NCI-H2227 (cell line): ENCODE data around the gene TMPRSS9.
A peak's percentile ranks its signal among the peaks of the same experiment; 100 is the strongest.
"Not testable (repeated sequence)": the region's sequence is repeated elsewhere in the genome, so short reads cannot be mapped to it uniquely, and the experiment has no call there.

Experiments used
- DNase-seq: peaks from one replicate; lab custom pipeline; 2025; ENCODE audit not compliant: unreplicated experiment; lab: John Stamatoyannopoulos, UW

TMPRSS9 gene

DNA sequence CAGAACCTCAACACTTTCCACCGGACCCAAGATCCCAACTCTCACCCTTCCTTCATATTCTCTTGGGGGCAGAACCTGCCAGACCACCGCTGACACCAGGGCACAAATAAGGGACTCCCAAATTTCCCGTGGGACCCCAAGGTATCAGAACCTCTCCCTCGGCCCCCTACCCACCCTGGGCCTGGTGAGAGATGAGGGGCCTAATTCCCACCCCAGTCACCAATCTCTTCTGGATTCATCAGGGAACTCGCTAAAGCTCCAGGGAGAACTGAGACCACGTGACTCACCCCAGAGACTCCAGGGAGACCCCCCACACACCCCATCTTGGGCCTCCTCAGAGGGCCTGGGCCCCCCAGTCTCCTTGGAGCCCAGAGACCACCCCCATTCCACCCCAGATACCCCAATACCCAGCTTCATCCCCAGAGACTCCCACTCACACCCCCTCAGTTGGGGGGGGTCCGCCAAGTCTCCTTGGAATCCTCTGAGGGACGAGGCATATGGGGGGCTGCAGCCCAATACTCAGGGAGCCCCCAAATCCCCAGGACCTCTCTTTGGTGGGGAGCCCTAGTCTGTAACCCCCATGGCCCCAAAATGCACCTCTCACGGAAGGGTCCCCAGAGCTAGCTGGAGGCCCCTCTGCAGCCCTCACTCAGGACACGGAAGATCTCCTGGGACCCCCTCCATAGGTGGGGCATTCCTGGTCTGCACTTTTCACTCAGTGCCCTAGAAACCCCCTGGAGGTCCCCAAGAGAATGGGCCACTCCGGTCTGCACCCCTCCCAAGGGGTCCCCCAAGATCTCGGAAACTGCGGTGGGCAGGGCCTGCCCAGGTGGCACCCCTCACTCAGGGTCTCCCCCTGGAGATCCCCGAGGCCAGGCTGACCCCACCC, 95.1 kb downstream of the TMPRSS9 start:
- DNase-seq = no peak

DNA sequence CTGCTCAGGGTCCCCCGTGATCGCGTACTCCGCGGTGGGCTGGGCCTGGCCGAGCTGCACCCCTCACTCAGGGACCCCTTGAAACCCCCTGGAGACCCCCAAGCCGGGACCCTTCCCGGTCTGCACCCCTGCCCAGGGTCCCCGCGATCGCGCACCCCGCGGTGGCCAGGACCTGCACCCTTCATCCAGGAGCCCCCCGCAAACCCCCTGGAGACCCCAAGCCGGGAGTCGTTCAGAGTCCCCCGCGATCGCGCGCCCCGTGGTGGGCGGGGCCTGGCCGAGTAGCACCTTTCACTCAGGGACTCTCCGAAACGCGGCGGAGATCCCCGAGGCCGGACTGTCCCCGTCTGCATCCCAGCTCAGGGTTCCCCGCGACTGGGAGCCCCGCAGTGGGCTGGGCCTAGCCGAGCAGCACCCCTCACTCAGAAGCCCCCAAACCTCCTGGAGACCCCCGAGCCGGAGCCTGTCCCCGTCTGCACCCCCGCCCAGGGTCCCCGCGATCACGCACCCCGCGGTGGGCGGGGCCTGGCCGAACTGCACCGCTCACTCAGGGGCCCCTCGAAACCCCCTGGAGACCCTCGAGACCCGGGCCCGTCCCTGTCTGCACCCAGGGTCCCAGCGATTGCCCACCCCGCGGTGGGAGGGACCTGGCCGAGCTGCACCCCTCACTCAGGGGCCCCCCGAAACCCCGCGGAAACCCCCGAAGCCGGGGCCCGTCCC, 95.9 kb downstream of the TMPRSS9 start:
- peak; percentile 47 for DNase-seq

DNA sequence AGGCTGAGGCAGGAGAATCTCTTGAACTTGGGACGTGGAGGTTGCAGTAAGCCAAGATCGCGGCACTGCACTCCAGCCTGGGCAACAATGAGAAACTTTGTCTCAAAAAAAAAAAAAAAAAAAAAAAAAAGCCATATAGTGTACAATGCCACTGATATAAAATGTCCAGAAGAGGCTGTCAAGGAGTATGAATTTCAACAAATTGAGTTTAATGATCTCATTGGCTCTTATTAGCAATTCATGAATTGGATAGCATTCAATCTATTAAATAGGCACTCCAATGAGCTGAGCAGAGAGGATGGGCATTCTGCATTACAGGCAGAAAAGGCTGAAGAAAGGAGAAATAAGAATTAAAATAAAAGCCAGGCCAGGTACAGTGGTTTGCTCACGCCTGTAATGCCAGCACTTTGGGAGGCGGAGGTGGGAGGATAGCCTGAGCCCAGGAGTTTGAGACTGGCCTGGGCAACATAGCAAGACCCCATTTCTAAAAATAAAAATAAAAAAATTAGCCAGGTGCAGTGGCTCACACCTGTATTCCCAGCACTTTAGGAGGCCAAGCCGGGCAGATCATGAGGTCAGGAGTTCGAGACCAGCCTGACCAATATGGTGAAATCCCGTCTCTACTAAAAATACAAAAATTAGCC, 97.5 kb downstream of the TMPRSS9 start:
- no peak for DNase-seq

GRCh38 chr19:2458054-2458453, 98.0 kb downstream of the TMPRSS9 start:
- no peak for DNase-seq

- not testable (repeated sequence) for DNase-seq
These were observed 98.7 kb downstream of the TMPRSS9 start for GRCh38 chr19:2458776-2459175.

- no peak for DNase-seq
These were observed 100.2 kb downstream of the TMPRSS9 start for GRCh38 chr19:2460245-2460644.

GRCh38 chr19:2461751-2462634, 101.9 kb downstream of the TMPRSS9 start:
- peak; percentile 89 for DNase-seq

DNA sequence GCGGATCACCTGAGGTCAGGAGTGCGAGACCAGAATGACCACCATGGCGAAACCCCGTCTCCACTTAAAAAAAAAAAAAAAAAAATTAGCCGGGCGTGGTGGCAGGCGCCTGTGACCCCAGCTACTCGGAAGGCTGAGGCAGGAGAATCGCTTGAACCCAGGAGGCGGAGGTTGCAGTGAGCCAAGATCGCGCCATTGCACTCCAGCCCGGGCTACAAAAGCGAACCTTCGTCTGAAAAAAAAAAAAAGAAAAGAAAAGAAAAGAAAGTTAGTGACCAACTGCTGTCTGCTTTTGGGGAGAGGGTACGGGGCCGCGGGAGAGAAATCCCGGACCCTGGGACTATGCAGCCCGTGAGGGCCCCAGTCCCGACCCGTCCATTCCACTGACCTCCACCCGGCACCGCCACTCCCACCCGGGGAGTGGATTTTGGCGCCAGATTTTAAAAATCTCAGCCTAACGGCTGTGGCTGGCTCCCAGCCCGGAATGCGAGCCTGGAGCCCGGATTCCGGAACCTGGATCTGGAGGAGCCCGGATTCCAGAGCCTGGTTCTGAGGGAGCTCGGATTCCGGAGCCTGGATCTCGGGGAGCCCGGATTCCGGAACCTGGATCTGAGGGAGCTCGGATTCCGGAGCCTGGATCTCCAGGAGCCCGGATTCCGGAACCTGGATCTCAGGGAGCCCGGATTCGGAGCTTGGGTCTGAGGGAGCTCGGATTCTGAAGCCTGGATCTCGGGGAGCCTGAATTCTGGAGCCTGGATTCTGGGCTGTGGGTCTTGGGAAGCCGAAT, 102.8 kb downstream of the TMPRSS9 start:
- DNase-seq = peak; percentile 95

- not testable (repeated sequence) for DNase-seq
These were observed 103.6 kb downstream of the TMPRSS9 start for GRCh38 chr19:2463694-2464093.

GRCh38 chr19:2464389-2464788, 104.3 kb downstream of the TMPRSS9 start:
- no peak for DNase-seq

- DNase-seq = no peak
These were observed 108.5 kb downstream of the TMPRSS9 start for GRCh38 chr19:2468596-2468995.

- DNase-seq = no peak
These were observed 109.2 kb downstream of the TMPRSS9 start for GRCh38 chr19:2469102-2469914.

GRCh38 chr19:2469915-2470200, 109.8 kb downstream of the TMPRSS9 start:
- DNase-seq = not testable (repeated sequence)

DNA sequence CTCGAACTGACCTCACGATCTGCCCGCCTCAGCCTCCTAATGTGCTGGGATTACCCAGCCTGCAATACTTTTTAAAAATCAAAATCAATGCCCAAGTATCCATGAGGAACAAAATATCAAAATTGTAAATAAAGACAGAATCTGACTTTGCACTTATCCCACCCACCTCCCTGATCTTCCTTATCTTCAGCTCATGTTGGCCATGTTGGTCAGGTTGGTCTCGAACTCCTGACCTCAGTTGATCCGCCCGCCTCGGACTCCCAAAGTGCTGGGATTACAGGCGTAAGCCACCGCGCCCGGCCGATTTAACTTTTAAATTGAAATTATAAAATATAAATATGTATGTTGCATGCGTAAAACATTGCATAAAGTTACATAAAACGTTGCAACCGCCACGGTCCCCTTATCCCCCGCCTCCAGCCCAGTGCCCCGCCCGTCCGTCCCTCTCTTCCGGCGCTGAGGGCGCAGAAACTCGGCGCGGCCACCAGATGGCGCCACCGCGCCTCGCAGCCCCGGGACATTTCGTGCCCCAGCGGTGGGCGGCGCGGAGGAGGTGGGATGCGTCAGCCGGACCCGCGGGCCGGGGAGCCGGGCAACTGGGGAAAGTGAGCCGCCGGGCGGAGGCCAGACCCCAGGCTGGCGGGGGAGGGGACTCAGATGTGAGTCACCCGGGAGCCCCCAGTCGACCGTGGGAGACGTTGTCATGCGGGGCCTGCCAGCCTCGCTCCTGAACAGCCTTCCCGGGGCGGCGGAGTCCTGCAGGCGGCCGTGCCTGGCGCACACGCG, 114.4 kb downstream of the TMPRSS9 start:
- DNase-seq = peak; percentile 88

GRCh38 chr19:2475018-2475701, 115.1 kb downstream of the TMPRSS9 start:
- no peak for DNase-seq
